Globus pallidus (tissue), 1 donor: Measurements from ENCODE around the gene FMO4.
"Not testable (repeated sequence)": the region's sequence is repeated elsewhere in the genome, so short reads cannot be mapped to it uniquely, and the experiment has no call there.

Experiments
- DNase-seq: peaks from one replicate; pipeline ENCODE4 v3.0.0-alpha.2; 2015; ENCODE audit warnings: low spot score

Gene FMO4

DNA sequence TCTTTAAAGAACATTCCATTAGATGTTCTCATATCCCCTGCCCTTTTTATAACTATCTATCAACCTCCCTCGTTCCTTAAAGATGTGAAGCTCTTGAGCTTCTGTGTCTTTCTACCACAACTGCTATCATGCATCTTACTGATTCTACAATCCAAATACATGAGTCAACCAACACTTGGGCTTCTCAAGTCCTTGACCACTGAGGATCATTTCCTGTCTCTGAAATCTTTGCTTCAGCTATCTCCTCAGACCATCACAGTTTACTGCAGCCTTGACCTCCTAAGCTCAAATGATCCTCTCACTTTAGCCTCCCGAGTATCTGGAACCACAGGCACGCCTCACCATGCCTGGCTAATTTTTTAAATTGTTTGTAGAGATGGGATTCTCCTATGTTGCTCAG is 75.2 kb downstream of the FMO4 start:
- DNase-seq: no peak

DNA sequence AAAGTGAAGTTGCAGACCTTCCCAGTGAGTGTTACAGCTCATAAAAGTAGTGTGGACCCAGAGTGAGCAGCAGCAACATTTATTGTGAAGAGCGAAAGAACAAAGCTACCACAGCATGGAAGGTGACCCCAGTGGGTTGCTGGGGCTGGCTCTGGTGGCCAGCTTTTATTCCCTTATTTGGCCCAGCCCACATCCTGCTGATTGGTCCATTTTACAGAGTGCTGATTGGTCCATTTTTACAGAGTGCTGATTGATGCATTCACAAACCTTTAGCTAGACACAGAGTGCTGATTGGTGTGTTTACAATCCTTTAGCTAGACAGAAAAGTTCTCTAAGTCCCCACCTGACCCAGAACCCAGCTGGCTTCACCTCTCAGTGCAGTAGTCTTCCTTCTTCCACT is 76.8 kb downstream of the FMO4 start:
- not testable (repeated sequence) for DNase-seq
